Germinal center (tissue), 1 donor: ENCODE results near the gene ASPN.

Experiments
- DNase-seq: peaks from one replicate; pipeline ENCODE4 v3.0.0; 2012; ENCODE audit warnings: mixed read lengths, low spot score

The ASPN gene

GRCh38 chr9:92468206-92468605, 14.1 kb downstream of the ASPN start:
- DNase-seq, result no peak

- DNase-seq, result no peak
Observed at GRCh38 chr9:92467511-92467910, 14.8 kb downstream of the ASPN start.

GRCh38 chr9:92467041-92467440, 15.3 kb downstream of the ASPN start:
- DNase-seq, result no peak

GRCh38 chr9:92463984-92464383, 18.3 kb downstream of the ASPN start:
- no peak for DNase-seq

GRCh38 chr9:92463387-92463786, 18.9 kb downstream of the ASPN start:
- no peak for DNase-seq

- no peak for DNase-seq
Observed at GRCh38 chr9:92457576-92457975, 24.7 kb downstream of the ASPN start.

GRCh38 chr9:92455217-92455616, 27.1 kb downstream of the ASPN start:
- DNase-seq, result peak; percentile 12

- DNase-seq, result no peak
Observed at GRCh38 chr9:92446536-92446935, 35.8 kb downstream of the ASPN start.

GRCh38 chr9:92444841-92445240, 37.5 kb downstream of the ASPN start:
- DNase-seq, result no peak

GRCh38 chr9:92440751-92441046, 41.6 kb downstream of the ASPN start:
- DNase-seq, result no peak

GRCh38 chr9:92439921-92440750, 42.2 kb downstream of the ASPN start:
- no peak for DNase-seq

- DNase-seq, result peak; percentile 4
Observed at GRCh38 chr9:92438900-92439526, 43.3 kb downstream of the ASPN start.

GRCh38 chr9:92435263-92435662, 47.0 kb downstream of the ASPN start:
- DNase-seq, result no peak

GRCh38 chr9:92432972-92433548, 49.2 kb downstream of the ASPN start:
- DNase-seq, result no peak

GRCh38 chr9:92432350-92432749, 50.0 kb downstream of the ASPN start:
- DNase-seq, result no peak

- DNase-seq, result no peak
Observed at GRCh38 chr9:92429836-92430235, 52.5 kb downstream of the ASPN start.

GRCh38 chr9:92426501-92427145, 55.7 kb downstream of the ASPN start:
- no peak for DNase-seq

- DNase-seq, result no peak
Observed at GRCh38 chr9:92425474-92425873, 56.8 kb downstream of the ASPN start.

GRCh38 chr9:92424340-92424739, 58.0 kb downstream of the ASPN start, which contains the start of gene OMD:
OMD (minus strand) TSS chr9:92424471; CDS start chr9:92417558, 6,913 bp downstream.
- no peak for DNase-seq

- DNase-seq, result no peak
Observed at GRCh38 chr9:92423612-92424011, 58.7 kb downstream of the ASPN start.

GRCh38 chr9:92422611-92423338, 59.5 kb downstream of the ASPN start:
- no peak for DNase-seq

GRCh38 chr9:92414566-92414965, 67.7 kb downstream of the ASPN start:
- DNase-seq, result peak; percentile 16
